HEK293 (cell line): Measurements from ENCODE around the gene SLC6A1.
A peak's percentile ranks its signal among the peaks of the same experiment; 100 is the strongest.

Experiments
- CTCF ChIA-PET: fragments of 350-600 bp; formaldehyde crosslinking; extraction: SDS; loops from one replicate; lab custom pipeline; 2021; ENCODE audit warnings: antibody characterized with exemption; lab: Yijun Ruan, JAX
- POLR2A ChIA-PET: fragments of 300-600 bp; formaldehyde crosslinking; extraction: SDS; loops from one replicate; lab custom pipeline; 2020; ENCODE audit warnings: antibody characterized with exemption, inconsistent platforms; lab: Yijun Ruan, JAX
- H3K27ac ChIP-seq: fragments of 200-500 bp; sonication (Bioruptor generic); 2 replicates; pipeline ENCODE4 v1.5.1; 2014; ENCODE audit warnings: low read depth, low read length, control low read depth, inconsistent platforms; ENCODE audit errors: extremely low read depth
- H3K36me3 ChIP-seq, 2 experiments: fragments of 200-500 bp in 1 of 2; sonication (Bioruptor generic) in 1 of 2; 1 replicate in 1 of 2; 2 replicates in 1 of 2; pipeline ENCODE4 v1.5.1; 2014 to 2017; ENCODE audit warnings: inconsistent platforms in 2 of 2, low read length in 2 of 2; ENCODE audit not compliant: control insufficient read depth in 2 of 2, insufficient read depth in 1 of 2
- H3K4me1 ChIP-seq: fragments of 200-500 bp; sonication (Bioruptor generic); 2 replicates; pipeline ENCODE4 v1.5.1; 2014; ENCODE audit warnings: mild to moderate bottlenecking, low read length, inconsistent platforms; ENCODE audit not compliant: control insufficient read depth, insufficient read depth
- H3K4me3 ChIP-seq: 2 replicates; pipeline ENCODE4 v1.5.1; 2011; ENCODE audit warnings: low read depth, mild to moderate bottlenecking, control low read depth, low read length, moderate library complexity
- H3K9me3 ChIP-seq: fragments of 200-500 bp; sonication (Bioruptor generic); 2 replicates; pipeline ENCODE4 v1.5.1; 2014; ENCODE audit warnings: low read depth, low read length, inconsistent platforms; ENCODE audit not compliant: control insufficient read depth, insufficient read depth
- OVOL3 ChIP-seq: fragments of 450-650 bp; formaldehyde crosslinking; IDR thresholded peaks from 2 replicates; pipeline ENCODE4 v1.5.1; 2016; ENCODE audit warnings: missing biosample characterization, missing genetic modification characterization
- SP7 ChIP-seq: fragments of 450-650 bp; formaldehyde crosslinking; IDR thresholded peaks from 2 replicates; pipeline ENCODE4 v1.5.1; 2016; ENCODE audit warnings: missing biosample characterization, missing genetic modification characterization
- YY1 ChIP-seq: fragments of 450-650 bp; formaldehyde crosslinking; IDR thresholded peaks from 2 replicates; pipeline ENCODE4 v1.5.1; 2018; ENCODE audit warnings: missing biosample characterization, missing genetic modification characterization
- ZBTB8A ChIP-seq: fragments of 450-650 bp; formaldehyde crosslinking; IDR thresholded peaks from 2 replicates; pipeline ENCODE4 v1.5.1; 2016; ENCODE audit warnings: missing biosample characterization, missing genetic modification characterization
- ZIC2 ChIP-seq: fragments of 450-650 bp; formaldehyde crosslinking; IDR thresholded peaks from 2 replicates; pipeline ENCODE4 v1.5.1; 2016; ENCODE audit warnings: missing biosample characterization, missing genetic modification characterization
- ZNF155 ChIP-seq: fragments of 450-650 bp; formaldehyde crosslinking; IDR thresholded peaks from 2 replicates; pipeline ENCODE4 v1.5.1; 2016; ENCODE audit warnings: missing biosample characterization, missing genetic modification characterization
- ZNF302 ChIP-seq: fragments of 450-650 bp; formaldehyde crosslinking; IDR thresholded peaks from 2 replicates; pipeline ENCODE4 v1.5.1; 2016; ENCODE audit warnings: missing biosample characterization, missing genetic modification characterization, low read depth
- ZNF341 ChIP-seq: fragments of 450-650 bp; formaldehyde crosslinking; IDR thresholded peaks from 2 replicates; pipeline ENCODE4; 2016; ENCODE audit warnings: low read depth, missing biosample characterization, missing genetic modification characterization
- ZNF433 ChIP-seq: fragments of 450-650 bp; formaldehyde crosslinking; IDR thresholded peaks from 2 replicates; pipeline ENCODE4 v1.5.1; 2016; ENCODE audit warnings: missing biosample characterization, missing genetic modification characterization, low read depth
- ZNF501 ChIP-seq: fragments of 450-650 bp; formaldehyde crosslinking; IDR thresholded peaks from 2 replicates; pipeline ENCODE4 v1.5.1; 2016; ENCODE audit warnings: missing biosample characterization, missing genetic modification characterization
- ZNF571 ChIP-seq: fragments of 450-650 bp; formaldehyde crosslinking; IDR thresholded peaks from 2 replicates; pipeline ENCODE4 v1.5.0; 2017; ENCODE audit warnings: missing biosample characterization, missing genetic modification characterization
- ZNF621 ChIP-seq: fragments of 450-650 bp; formaldehyde crosslinking; IDR thresholded peaks from 2 replicates; pipeline ENCODE4 v1.5.1; 2017; ENCODE audit warnings: missing biosample characterization, missing genetic modification characterization
- ZXDB ChIP-seq: fragments of 450-650 bp; formaldehyde crosslinking; IDR thresholded peaks from 2 replicates; pipeline ENCODE4 v1.5.1; 2016; ENCODE audit warnings: missing biosample characterization, missing genetic modification characterization
- TF ChIP-seq, protein P1 (sequence below): fragments of 450-650 bp; formaldehyde crosslinking; IDR thresholded peaks from 2 replicates; pipeline ENCODE4 v1.5.1; 2017; ENCODE audit warnings: missing biosample characterization, missing genetic modification characterization
- TF ChIP-seq, protein P2 (sequence below): fragments of 450-650 bp; formaldehyde crosslinking; IDR thresholded peaks from 2 replicates; pipeline ENCODE4 v1.5.1; 2016; ENCODE audit warnings: missing biosample characterization, missing genetic modification characterization

Gene SLC6A1

DNA sequence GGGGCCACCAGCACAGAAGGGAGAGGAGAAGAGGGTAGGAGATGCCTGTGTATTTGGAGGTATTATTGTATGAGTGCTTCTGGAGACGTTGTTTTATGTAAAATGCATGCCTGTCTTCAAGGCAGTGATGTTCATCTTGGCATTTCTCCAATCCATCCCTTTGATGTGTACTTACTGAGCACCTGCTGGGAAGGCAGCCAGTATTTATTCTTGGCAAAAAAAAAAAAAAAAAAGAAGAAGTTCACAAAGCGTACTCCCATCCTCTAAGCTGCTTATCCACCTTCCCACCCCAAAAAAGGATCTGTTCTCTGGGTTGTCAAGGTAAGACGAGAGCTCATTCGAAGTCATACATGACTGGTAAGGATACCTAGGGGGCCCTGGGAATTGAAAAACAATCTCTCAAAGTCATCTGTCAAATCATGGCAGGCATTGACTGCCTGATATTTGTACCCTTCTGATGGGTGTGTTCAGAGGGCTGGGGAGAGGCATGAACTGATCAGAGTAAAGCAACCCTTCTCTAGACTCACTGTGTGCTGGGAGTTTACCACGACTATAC lies 30.0 kb upstream of the SLC6A1 start (continued):
- TF ChIP-seq, protein P1, sequence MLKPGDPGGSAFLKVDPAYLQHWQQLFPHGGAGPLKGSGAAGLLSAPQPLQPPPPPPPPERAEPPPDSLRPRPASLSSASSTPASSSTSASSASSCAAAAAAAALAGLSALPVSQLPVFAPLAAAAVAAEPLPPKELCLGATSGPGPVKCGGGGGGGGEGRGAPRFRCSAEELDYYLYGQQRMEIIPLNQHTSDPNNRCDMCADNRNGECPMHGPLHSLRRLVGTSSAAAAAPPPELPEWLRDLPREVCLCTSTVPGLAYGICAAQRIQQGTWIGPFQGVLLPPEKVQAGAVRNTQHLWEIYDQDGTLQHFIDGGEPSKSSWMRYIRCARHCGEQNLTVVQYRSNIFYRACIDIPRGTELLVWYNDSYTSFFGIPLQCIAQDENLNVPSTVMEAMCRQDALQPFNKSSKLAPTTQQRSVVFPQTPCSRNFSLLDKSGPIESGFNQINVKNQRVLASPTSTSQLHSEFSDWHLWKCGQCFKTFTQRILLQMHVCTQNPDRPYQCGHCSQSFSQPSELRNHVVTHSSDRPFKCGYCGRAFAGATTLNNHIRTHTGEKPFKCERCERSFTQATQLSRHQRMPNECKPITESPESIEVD (tag by site-specific recombination) = no peak
- TF ChIP-seq ZBTB8A (tag by site-specific recombination) (no peak), OVOL3 (tag by site-specific recombination) (no peak)

DNA sequence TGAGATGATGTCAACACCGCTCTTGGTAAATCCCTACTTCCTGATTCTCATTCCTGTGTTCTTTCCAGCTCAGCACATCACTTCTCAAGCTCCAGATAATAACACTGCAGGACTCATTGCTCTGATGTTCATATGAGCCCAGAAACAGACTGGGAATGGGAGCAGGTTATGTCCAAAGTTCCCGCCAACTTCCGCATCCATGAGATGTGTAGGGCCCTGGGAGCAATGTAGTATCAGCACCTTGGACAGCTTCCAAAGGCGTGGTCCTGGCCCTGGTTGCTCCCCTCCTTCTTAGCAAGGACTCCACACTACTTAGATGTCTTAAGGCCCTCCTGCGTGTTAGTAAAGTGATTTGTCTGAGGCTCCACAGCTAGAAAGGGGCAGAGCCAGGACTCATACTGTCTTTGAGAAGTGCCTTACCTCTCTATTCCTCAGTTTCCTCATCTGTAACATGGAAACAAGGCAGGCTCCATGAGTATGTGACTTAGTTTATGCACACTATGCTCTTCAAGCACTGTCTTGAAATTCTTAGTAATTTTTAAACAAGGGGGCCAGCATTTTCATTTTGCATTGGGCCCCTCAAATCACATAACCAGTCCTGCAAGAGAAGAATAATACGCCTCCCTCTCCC lies 27.9 kb upstream of the SLC6A1 start:
- CTCF ChIA-PET = interaction anchor here (0.5 to 2.7 kb wide), 5 partner anchors 10 to 881 kb away, joined by 3 to 14 read pairs (median 3); no protein-coding TSS in a partner anchor
- H3K4me3 ChIP-seq = no peak overlapping the region
- no peaks in the 10 kb centered on the region for H3K4me1 ChIP-seq
- no peaks in the 10 kb centered on the region for H3K36me3 ChIP-seq
- H3K27ac ChIP-seq = no peak overlapping the region
- POLR2A ChIA-PET = no interaction called here
- TF ChIP-seq, protein P2, sequence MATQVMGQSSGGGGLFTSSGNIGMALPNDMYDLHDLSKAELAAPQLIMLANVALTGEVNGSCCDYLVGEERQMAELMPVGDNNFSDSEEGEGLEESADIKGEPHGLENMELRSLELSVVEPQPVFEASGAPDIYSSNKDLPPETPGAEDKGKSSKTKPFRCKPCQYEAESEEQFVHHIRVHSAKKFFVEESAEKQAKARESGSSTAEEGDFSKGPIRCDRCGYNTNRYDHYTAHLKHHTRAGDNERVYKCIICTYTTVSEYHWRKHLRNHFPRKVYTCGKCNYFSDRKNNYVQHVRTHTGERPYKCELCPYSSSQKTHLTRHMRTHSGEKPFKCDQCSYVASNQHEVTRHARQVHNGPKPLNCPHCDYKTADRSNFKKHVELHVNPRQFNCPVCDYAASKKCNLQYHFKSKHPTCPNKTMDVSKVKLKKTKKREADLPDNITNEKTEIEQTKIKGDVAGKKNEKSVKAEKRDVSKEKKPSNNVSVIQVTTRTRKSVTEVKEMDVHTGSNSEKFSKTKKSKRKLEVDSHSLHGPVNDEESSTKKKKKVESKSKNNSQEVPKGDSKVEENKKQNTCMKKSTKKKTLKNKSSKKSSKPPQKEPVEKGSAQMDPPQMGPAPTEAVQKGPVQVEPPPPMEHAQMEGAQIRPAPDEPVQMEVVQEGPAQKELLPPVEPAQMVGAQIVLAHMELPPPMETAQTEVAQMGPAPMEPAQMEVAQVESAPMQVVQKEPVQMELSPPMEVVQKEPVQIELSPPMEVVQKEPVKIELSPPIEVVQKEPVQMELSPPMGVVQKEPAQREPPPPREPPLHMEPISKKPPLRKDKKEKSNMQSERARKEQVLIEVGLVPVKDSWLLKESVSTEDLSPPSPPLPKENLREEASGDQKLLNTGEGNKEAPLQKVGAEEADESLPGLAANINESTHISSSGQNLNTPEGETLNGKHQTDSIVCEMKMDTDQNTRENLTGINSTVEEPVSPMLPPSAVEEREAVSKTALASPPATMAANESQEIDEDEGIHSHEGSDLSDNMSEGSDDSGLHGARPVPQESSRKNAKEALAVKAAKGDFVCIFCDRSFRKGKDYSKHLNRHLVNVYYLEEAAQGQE (tag by site-specific recombination) = peak; percentile 97
- no peak for TF ChIP-seq ZNF433 (tag by site-specific recombination)
- TF ChIP-seq, all 188 proteins: peak for 1
- H3K9me3 ChIP-seq = no peaks in the 10 kb centered on the region

DNA sequence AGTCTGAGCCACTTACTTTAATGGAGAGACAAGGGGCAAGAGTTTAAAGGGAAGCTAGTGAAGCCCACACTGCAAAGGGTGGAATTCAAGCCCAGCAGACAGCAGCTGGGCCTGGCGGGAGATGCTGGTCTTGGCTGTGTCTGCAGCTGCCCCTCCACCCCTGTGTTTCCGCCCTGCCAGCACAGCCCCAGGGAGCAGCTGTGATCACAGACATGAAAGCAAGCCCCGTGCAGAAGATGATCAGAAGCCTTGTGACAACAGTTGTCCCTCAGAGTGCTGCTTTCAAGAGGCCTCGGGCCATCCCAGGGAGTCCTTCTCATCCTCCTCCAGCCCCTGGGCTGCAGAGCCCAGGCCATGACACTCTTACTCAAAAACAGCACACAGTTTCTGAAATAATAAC lies 24.1 kb upstream of the SLC6A1 start:
- H3K9me3 ChIP-seq = no peaks in the 10 kb centered on the region
- H3K27ac ChIP-seq = no peak overlapping the region
- no peaks in the 10 kb centered on the region for H3K4me1 ChIP-seq
- ChIA-PET CTCF (no interaction called here), POLR2A (no interaction called here)
- H3K36me3 ChIP-seq = no peaks in the 10 kb centered on the region
- no peak overlapping the region for H3K4me3 ChIP-seq
- TF ChIP-seq ZIC2 (peak; percentile 55; the same call in 1 of the 2 replicates), ZNF341 (peak; percentile 48; the same call in 1 of the 2 replicates), ZNF571 (tag by site-specific recombination) (no peak), ZNF621 (tag by site-specific recombination) (no peak)

DNA sequence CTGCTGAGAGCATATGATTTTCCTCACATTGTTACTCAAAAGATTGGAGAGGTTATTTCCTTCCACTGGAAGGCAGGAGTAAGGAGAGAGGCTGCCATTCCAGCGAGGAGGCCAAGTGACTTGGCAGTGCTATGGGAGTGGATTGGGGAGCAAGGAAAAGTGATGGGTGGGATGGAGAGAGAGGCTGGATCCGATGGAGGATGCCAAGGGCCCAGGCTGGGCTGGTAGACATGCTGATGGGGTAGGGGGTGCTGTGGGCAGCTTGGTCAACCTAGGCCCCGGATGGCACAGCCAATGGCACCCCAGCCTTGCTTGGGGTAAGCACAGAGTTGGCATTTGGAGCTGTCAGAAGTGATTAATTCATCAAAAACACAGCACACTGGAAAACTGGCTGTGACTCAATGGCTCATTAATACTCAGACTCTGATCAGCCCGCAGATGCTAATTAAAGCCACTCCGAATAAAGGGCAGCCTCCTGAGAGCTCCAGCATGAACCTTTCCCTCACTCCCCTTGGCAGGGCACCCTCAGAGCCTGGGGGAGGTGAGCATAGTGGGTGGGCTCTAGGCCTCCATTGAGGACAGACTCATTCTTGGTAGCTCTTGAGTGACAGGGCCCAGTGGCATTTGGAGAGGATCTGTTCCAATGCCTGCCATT lies 22.1 kb upstream of the SLC6A1 start:
- Histone ChIP-seq H3K4me3 (no peak overlapping the region), H3K27ac (no peak overlapping the region), H3K4me1 (no peaks in the 10 kb centered on the region), H3K9me3 (no peaks in the 10 kb centered on the region), H3K36me3 (no peaks in the 10 kb centered on the region)
- TF ChIP-seq YY1 (tag by site-specific recombination) (no peak), ZXDB (tag by site-specific recombination) (no peak), ZNF341 (no peak), ZNF155 (tag by site-specific recombination) (no peak), ZNF501 (no peak), SP7 (tag by site-specific recombination) (no peak), ZNF302 (tag by site-specific recombination) (no peak)
- ChIA-PET CTCF (no interaction called here), POLR2A (no interaction called here)
